NCI-H2196 (cell line): ENCODE results near the gene GLYR1.

ENCODE experiments used
- DNase-seq: peaks from one replicate; lab custom pipeline; 2025; ENCODE audit not compliant: unreplicated experiment; lab: John Stamatoyannopoulos, UW

The GLYR1 gene

GRCh38 chr16:4850211-4850610, 3.1 kb upstream of the GLYR1 start:
- no peak for DNase-seq

- DNase-seq, result no peak
Measured at GRCh38 chr16:4847774-4848587, 893 bp upstream of the GLYR1 start.

- DNase-seq, result no peak
Measured at GRCh38 chr16:4846503-4846900, 586 bp downstream of the GLYR1 start.

- DNase-seq, result no peak
Measured at GRCh38 chr16:4840984-4841383, 6.1 kb downstream of the GLYR1 start.

GRCh38 chr16:4839942-4840341, 7.1 kb downstream of the GLYR1 start:
- no peak for DNase-seq

- no peak for DNase-seq
Measured at GRCh38 chr16:4837733-4838501, 9.2 kb downstream of the GLYR1 start.

- DNase-seq, result no peak
Measured at GRCh38 chr16:4836727-4837126, 10.4 kb downstream of the GLYR1 start.

- no peak for DNase-seq
Measured at GRCh38 chr16:4833584-4833983, 13.5 kb downstream of the GLYR1 start.

- DNase-seq, result no peak
Measured at GRCh38 chr16:4832698-4833343, 14.3 kb downstream of the GLYR1 start.

GRCh38 chr16:4831616-4832015, 15.5 kb downstream of the GLYR1 start:
- DNase-seq, result no peak

- DNase-seq, result no peak
Measured at GRCh38 chr16:4830408-4830807, 16.7 kb downstream of the GLYR1 start.

GRCh38 chr16:4828567-4829321, 18.3 kb downstream of the GLYR1 start:
- DNase-seq, result no peak

- DNase-seq, result no peak
Measured at GRCh38 chr16:4826980-4827379, 20.1 kb downstream of the GLYR1 start.

- DNase-seq, result no peak
Measured at GRCh38 chr16:4826526-4826925, 20.6 kb downstream of the GLYR1 start.

- DNase-seq, result no peak
Measured at GRCh38 chr16:4825196-4825595, 21.9 kb downstream of the GLYR1 start.

GRCh38 chr16:4820652-4821051, 26.4 kb downstream of the GLYR1 start:
- no peak for DNase-seq

GRCh38 chr16:4814542-4815173, 32.4 kb downstream of the GLYR1 start:
- no peak for DNase-seq

GRCh38 chr16:4814046-4814445, 33.0 kb downstream of the GLYR1 start:
- DNase-seq, result no peak

GRCh38 chr16:4813251-4814003, 33.7 kb downstream of the GLYR1 start:
- no peak for DNase-seq

- no peak for DNase-seq
Measured at GRCh38 chr16:4811773-4812172, 35.3 kb downstream of the GLYR1 start.
